ENCODE results near the gene MACIR. TPM values are rescaled to one million over a fixed set of nuclear protein-coding genes. Genes with fewer than 3 reads are reported as not detected.
A peak's percentile ranks its signal among the peaks of the same experiment; 100 is the strongest.

The MACIR gene
- total RNA-seq, 1 experiment from 2014 or later: 12.4 TPM

DNA sequence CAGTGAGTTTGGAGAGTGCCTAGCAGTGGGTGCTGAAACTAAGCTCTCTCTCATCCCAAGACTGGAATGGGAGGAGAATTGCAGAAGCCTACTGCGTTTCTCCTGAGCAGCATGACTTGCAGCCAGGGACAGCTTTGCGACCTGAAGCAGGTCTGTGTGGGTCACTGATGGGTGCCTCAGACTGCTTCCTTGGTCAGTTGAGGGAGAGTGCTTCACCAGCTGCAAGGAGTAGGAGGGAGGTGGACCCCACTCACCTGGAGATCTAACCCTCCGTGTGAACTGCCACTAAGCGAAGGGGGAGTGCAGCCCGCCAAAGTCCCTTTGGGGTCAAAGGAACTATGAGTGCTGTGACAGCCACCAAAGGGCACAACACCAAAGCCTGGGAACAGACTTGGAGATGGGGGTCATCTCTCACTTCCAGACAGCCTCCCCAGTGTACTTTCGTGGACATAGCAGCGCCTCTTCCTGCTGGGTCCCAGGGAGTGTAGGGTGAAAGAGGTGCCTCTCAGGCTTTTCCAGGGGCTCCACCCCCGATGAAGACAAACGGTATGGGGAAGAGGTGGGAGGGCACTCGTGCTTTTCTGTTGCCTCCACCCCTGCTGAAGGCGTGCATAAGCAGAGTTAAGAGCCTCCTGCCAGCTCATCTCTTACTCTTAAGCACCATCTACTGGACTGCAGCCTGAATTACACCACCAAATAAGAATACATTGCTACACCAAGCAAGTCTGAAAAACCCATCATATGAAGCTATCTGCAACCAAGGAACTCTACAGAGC, 34.3 kb upstream of the MACIR start:
- ATAC-seq (peak; percentile 93), DNase-seq (ENCODE audit: low spot score) (peak; percentile 65)
- ChIA-PET CTCF (interaction anchor here (0.6 to 3.3 kb wide), 42 partner anchors 9 to 955 kb away, joined by 3 to 55 read pairs (median 4); partner anchors contain the start of genes GIN1, MACIR and PPIP5K2), POLR2A (interaction anchor here (1.0 to 1.9 kb wide), 2 partner anchors 34 to 104 kb away, joined by 3 to 6 read pairs; partner anchors contain the start of genes GIN1, MACIR and PPIP5K2)
- Mint-ChIP-seq H3K27me3 (ENCODE audit: low read depth) (no peaks in the 10 kb centered on the region), H3K27ac (no peak overlapping the region), H3K4me1 (peaks cover 13% of the 10 kb centered on the region), H3K36me3 (peaks cover 2% of the 10 kb centered on the region; the same call in 1 of the 2 replicates), H3K9me3 (peaks cover 3% of the 10 kb centered on the region), H3K4me3 (peak overlapping the region; percentile 55)
- TF ChIP-seq ZNF121 (CRISPR knock-in tag; IDR thresholded peaks at IDR 0.05) (no peak), ZNF232 (CRISPR knock-in tag; IDR thresholded peaks at IDR 0.05) (0 out of 2 replicates have a peak, but pooled peaks have one; percentile 46), ZNF671 (CRISPR knock-in tag; IDR thresholded peaks at IDR 0.05) (no peak), TCF7 (CRISPR knock-in tag; IDR thresholded peaks at IDR 0.05; ENCODE audit: low read depth) (no peak), RORB (CRISPR knock-in tag; IDR thresholded peaks at IDR 0.05) (no peak), TP53 (CRISPR knock-in tag; IDR thresholded peaks at IDR 0.05) (no peak), NR1H2 (CRISPR knock-in tag; IDR thresholded peaks at IDR 0.05) (no peak), ZNF138 (CRISPR knock-in tag; conservative IDR thresholded peaks at IDR 0.05) (no peak), ZNF219 (CRISPR knock-in tag; IDR thresholded peaks at IDR 0.05; ENCODE audit: borderline replicate concordance) (no peak)
- TF ChIP-seq, protein P1, sequence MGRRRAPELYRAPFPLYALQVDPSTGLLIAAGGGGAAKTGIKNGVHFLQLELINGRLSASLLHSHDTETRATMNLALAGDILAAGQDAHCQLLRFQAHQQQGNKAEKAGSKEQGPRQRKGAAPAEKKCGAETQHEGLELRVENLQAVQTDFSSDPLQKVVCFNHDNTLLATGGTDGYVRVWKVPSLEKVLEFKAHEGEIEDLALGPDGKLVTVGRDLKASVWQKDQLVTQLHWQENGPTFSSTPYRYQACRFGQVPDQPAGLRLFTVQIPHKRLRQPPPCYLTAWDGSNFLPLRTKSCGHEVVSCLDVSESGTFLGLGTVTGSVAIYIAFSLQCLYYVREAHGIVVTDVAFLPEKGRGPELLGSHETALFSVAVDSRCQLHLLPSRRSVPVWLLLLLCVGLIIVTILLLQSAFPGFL (CRISPR knock-in tag; IDR thresholded peaks at IDR 0.05; ENCODE audit: borderline replicate concordance): no peak
- TF ChIP-seq, protein P2, sequence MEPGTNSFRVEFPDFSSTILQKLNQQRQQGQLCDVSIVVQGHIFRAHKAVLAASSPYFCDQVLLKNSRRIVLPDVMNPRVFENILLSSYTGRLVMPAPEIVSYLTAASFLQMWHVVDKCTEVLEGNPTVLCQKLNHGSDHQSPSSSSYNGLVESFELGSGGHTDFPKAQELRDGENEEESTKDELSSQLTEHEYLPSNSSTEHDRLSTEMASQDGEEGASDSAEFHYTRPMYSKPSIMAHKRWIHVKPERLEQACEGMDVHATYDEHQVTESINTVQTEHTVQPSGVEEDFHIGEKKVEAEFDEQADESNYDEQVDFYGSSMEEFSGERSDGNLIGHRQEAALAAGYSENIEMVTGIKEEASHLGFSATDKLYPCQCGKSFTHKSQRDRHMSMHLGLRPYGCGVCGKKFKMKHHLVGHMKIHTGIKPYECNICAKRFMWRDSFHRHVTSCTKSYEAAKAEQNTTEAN (CRISPR knock-in tag; IDR thresholded peaks at IDR 0.05): no peak
- TF ChIP-seq, protein P3, sequence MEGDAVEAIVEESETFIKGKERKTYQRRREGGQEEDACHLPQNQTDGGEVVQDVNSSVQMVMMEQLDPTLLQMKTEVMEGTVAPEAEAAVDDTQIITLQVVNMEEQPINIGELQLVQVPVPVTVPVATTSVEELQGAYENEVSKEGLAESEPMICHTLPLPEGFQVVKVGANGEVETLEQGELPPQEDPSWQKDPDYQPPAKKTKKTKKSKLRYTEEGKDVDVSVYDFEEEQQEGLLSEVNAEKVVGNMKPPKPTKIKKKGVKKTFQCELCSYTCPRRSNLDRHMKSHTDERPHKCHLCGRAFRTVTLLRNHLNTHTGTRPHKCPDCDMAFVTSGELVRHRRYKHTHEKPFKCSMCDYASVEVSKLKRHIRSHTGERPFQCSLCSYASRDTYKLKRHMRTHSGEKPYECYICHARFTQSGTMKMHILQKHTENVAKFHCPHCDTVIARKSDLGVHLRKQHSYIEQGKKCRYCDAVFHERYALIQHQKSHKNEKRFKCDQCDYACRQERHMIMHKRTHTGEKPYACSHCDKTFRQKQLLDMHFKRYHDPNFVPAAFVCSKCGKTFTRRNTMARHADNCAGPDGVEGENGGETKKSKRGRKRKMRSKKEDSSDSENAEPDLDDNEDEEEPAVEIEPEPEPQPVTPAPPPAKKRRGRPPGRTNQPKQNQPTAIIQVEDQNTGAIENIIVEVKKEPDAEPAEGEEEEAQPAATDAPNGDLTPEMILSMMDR (IDR thresholded peaks at IDR 0.05): peak; percentile 67
- TF ChIP-seq, protein P4, sequence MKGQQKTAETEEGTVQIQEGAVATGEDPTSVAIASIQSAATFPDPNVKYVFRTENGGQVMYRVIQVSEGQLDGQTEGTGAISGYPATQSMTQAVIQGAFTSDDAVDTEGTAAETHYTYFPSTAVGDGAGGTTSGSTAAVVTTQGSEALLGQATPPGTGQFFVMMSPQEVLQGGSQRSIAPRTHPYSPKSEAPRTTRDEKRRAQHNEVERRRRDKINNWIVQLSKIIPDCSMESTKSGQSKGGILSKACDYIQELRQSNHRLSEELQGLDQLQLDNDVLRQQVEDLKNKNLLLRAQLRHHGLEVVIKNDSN (CRISPR knock-in tag; IDR thresholded peaks at IDR 0.05): no peak

DNA sequence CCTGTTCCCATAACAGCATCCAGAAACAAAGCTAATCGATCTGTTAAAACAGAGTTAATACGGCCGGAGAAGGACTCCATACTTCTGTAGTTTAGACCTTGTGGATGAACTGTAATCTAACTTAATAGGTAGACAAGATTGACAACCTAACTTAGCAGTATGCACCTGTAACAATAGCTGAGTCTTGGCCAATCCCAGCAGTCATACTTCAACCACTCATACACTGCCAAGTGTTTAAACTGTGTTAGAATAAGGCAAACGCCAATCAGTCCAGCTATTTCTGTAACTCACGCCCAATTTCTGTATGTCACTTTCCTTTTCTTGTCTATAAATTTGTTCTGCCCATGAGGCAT, 33.7 kb upstream of the MACIR start:
- Mint-ChIP-seq H3K9me3 (no peaks in the 10 kb centered on the region), H3K36me3 (no peaks in the 10 kb centered on the region), H3K4me3 (peak overlapping the region; percentile 55; the same call in 1 of the 2 replicates), H3K27ac (no peak overlapping the region), H3K27me3 (ENCODE audit: low read depth) (no peaks in the 10 kb centered on the region), H3K4me1 (peaks cover 13% of the 10 kb centered on the region)
- peak; percentile 10 for ATAC-seq
- ChIA-PET POLR2A (interaction anchor here (1.0 to 1.9 kb wide), 2 partner anchors 34 to 105 kb away, joined by 3 to 6 read pairs; partner anchors contain the start of genes GIN1, MACIR and PPIP5K2), CTCF (interaction anchor here (0.6 to 3.3 kb wide), 38 partner anchors 8 to 954 kb away, joined by 3 to 55 read pairs (median 4); partner anchors contain the start of genes GIN1, MACIR and PPIP5K2)
- TF ChIP-seq KAT7 (CRISPR knock-in tag; IDR thresholded peaks at IDR 0.05; ENCODE audit: borderline replicate concordance): no peak
- DNase-seq (ENCODE audit: low spot score): no peak

DNA sequence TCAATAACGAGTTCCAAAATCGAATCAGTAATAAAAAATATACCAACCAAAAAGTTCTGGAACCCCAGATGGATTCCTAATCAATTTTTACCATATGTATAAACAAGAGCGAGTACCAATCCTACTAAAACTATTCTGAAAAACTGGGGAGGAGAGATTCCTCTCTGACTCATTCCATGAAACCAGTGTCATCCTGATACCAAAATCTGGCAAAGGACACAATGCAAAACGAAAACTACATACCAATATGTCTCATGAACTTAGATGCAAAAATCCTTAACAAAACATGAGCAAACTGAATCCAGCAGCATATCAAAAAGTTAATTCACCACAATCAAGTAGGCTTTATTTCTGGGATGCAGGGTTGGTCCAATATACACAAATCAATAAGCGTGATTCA, 30.5 kb upstream of the MACIR start:
- H3K4me3 Mint-ChIP-seq: no peak overlapping the region
- TF ChIP-seq ZNF138 (CRISPR knock-in tag; conservative IDR thresholded peaks at IDR 0.05) (no peak), HMGA2 (CRISPR knock-in tag; IDR thresholded peaks at IDR 0.05) (no peak), NFE2L1 (CRISPR knock-in tag; IDR thresholded peaks at IDR 0.05) (no peak), ZBTB21 (CRISPR knock-in tag; IDR thresholded peaks at IDR 0.05; ENCODE audit: borderline replicate concordance) (no peak), ZNF232 (CRISPR knock-in tag; IDR thresholded peaks at IDR 0.05) (no peak)
- TF ChIP-seq, protein P5, sequence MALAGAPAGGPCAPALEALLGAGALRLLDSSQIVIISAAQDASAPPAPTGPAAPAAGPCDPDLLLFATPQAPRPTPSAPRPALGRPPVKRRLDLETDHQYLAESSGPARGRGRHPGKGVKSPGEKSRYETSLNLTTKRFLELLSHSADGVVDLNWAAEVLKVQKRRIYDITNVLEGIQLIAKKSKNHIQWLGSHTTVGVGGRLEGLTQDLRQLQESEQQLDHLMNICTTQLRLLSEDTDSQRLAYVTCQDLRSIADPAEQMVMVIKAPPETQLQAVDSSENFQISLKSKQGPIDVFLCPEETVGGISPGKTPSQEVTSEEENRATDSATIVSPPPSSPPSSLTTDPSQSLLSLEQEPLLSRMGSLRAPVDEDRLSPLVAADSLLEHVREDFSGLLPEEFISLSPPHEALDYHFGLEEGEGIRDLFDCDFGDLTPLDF (CRISPR knock-in tag; IDR thresholded peaks at IDR 0.05): no peak
- TF ChIP-seq, protein P6, sequence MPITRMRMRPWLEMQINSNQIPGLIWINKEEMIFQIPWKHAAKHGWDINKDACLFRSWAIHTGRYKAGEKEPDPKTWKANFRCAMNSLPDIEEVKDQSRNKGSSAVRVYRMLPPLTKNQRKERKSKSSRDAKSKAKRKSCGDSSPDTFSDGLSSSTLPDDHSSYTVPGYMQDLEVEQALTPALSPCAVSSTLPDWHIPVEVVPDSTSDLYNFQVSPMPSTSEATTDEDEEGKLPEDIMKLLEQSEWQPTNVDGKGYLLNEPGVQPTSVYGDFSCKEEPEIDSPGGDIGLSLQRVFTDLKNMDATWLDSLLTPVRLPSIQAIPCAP (CRISPR knock-in tag; IDR thresholded peaks at IDR 0.05): no peak
- TF ChIP-seq, protein P7, sequence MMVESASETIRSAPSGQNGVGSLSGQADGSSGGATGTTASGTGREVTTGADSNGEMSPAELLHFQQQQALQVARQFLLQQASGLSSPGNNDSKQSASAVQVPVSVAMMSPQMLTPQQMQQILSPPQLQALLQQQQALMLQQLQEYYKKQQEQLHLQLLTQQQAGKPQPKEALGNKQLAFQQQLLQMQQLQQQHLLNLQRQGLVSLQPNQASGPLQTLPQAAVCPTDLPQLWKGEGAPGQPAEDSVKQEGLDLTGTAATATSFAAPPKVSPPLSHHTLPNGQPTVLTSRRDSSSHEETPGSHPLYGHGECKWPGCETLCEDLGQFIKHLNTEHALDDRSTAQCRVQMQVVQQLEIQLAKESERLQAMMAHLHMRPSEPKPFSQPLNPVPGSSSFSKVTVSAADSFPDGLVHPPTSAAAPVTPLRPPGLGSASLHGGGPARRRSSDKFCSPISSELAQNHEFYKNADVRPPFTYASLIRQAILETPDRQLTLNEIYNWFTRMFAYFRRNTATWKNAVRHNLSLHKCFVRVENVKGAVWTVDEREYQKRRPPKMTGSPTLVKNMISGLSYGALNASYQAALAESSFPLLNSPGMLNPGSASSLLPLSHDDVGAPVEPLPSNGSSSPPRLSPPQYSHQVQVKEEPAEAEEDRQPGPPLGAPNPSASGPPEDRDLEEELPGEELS (CRISPR knock-in tag; IDR thresholded peaks at IDR 0.05): no peak
- ATAC-seq (no peak), DNase-seq (ENCODE audit: low spot score) (no peak)
- no peaks in the 10 kb centered on the region for H3K9me3 Mint-ChIP-seq
- no peak overlapping the region for H3K27ac Mint-ChIP-seq
- H3K36me3 Mint-ChIP-seq: no peaks in the 10 kb centered on the region
- no peaks in the 10 kb centered on the region for H3K27me3 Mint-ChIP-seq (ENCODE audit: low read depth)
- peaks cover 11% of the 10 kb centered on the region for H3K4me1 Mint-ChIP-seq
- ChIA-PET CTCF (no interaction called here), POLR2A (no interaction called here)
